Stimulated activated CD8-positive, alpha-beta memory T cell treated with anti-CD3 and anti-CD28 coated beads, Interleukin-15, amount 100 ng/mL, for 24 hours (primary cell): Measurements from ENCODE around the gene STX17.
"Not testable (repeated sequence)": the region's sequence is repeated elsewhere in the genome, so short reads cannot be mapped to it uniquely, and the experiment has no call there.

Source experiments
- DNase-seq: peaks from one replicate; pipeline ENCODE4 v3.0.0-alpha.2; 2020; ENCODE audit warnings: low read depth

Gene STX17

GRCh38 chr9:99906403-99907207 lies at the start of gene STX17:
Gene STX17 (plus strand): TSS chr9:99906654. CDS start chr9:99915240, 8,586 bp downstream.
- peak; percentile 66 for DNase-seq

GRCh38 chr9:99857576-99857975 lies 48.9 kb upstream of the STX17 start:
- DNase-seq: not testable (repeated sequence)

- DNase-seq: no peak
These were observed 48.4 kb upstream of the STX17 start for GRCh38 chr9:99858087-99858486.

GRCh38 chr9:99859243-99859980 lies 47.0 kb upstream of the STX17 start:
- DNase-seq: no peak

- no peak for DNase-seq
These were observed 46.2 kb upstream of the STX17 start for GRCh38 chr9:99860266-99860665.

GRCh38 chr9:99863955-99864354 lies 42.5 kb upstream of the STX17 start:
- DNase-seq: no peak

- DNase-seq: no peak
These were observed 40.1 kb upstream of the STX17 start for GRCh38 chr9:99866398-99866797.

- no peak for DNase-seq
These were observed 38.9 kb upstream of the STX17 start for GRCh38 chr9:99867536-99867935.

GRCh38 chr9:99867968-99868367 lies 38.5 kb upstream of the STX17 start:
- no peak for DNase-seq

GRCh38 chr9:99868845-99869244 lies 37.6 kb upstream of the STX17 start:
- no peak for DNase-seq

- DNase-seq: no peak
These were observed 36.3 kb upstream of the STX17 start for GRCh38 chr9:99870126-99870525.

GRCh38 chr9:99873531-99873930 lies 32.9 kb upstream of the STX17 start:
- no peak for DNase-seq

GRCh38 chr9:99873943-99874584 lies 32.4 kb upstream of the STX17 start:
- no peak for DNase-seq

GRCh38 chr9:99876190-99876589 lies 30.3 kb upstream of the STX17 start:
- DNase-seq: no peak

- no peak for DNase-seq
These were observed 27.8 kb upstream of the STX17 start for GRCh38 chr9:99878651-99879050.

GRCh38 chr9:99881769-99882168 lies 24.7 kb upstream of the STX17 start:
- no peak for DNase-seq

GRCh38 chr9:99885747-99886146 lies 20.7 kb upstream of the STX17 start:
- no peak for DNase-seq

- no peak for DNase-seq
These were observed 17.3 kb upstream of the STX17 start for GRCh38 chr9:99889120-99889519.

GRCh38 chr9:99894826-99895225 lies 11.6 kb upstream of the STX17 start:
- no peak for DNase-seq

GRCh38 chr9:99895510-99895909 lies 10.9 kb upstream of the STX17 start:
- no peak for DNase-seq

- no peak for DNase-seq
These were observed 10.3 kb upstream of the STX17 start for GRCh38 chr9:99896119-99896518.

GRCh38 chr9:99903393-99903792 lies 3.1 kb upstream of the STX17 start:
- DNase-seq: no peak

- DNase-seq: no peak
These were observed 536 bp upstream of the STX17 start for GRCh38 chr9:99905833-99906402.
